HG03558 (cell line): Measurements from ENCODE around the gene PRKD2.

Experiments used
- ATAC-seq: cut with Tn5 transposase; IDR thresholded peaks from one replicate; pipeline ENCODE4 v1.9.1; 2021; ENCODE audit warnings: moderate number of reproducible peaks; ENCODE audit not compliant: unreplicated experiment; ENCODE audit errors: extremely low read depth

PRKD2 gene

GRCh38 chr19:46674416-46675178 is 42.3 kb downstream of the PRKD2 start:
- ATAC-seq = no peak

- no peak for ATAC-seq
Observed at GRCh38 chr19:46670813-46671212, 46.1 kb downstream of the PRKD2 start.

GRCh38 chr19:46668662-46669061 is 48.3 kb downstream of the PRKD2 start:
- no peak for ATAC-seq

DNA sequence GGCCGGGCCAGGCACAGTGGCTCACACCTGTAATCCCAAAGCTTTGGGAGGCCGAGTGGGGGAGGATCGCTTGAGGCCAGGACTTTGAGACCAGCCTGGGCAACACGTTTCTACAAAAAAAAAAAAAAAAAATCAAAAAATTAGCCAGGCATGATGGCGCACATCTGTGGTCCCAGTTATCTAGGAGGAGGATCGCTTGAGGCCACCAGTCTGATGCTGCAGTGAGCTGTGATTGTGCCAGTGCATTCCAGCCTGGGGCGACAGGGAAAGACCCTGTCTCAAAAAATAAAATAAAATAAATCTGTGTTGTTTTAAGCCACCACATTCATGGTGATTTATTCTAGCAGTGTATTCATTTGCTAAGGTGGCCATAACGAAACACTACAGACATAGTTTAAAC is 51.8 kb downstream of the PRKD2 start:
- ATAC-seq = no peak

GRCh38 chr19:46661735-46662592 is 55.0 kb downstream of the PRKD2 start:
- no peak for ATAC-seq

- peak; percentile 86 for ATAC-seq
Observed at GRCh38 chr19:46661020-46661731, 55.7 kb downstream of the PRKD2 start, which contains the start of gene DACT3. Gene DACT3 (minus strand): TSS chr19:46661182. CDS start chr19:46661064, 118 bp downstream.

DNA sequence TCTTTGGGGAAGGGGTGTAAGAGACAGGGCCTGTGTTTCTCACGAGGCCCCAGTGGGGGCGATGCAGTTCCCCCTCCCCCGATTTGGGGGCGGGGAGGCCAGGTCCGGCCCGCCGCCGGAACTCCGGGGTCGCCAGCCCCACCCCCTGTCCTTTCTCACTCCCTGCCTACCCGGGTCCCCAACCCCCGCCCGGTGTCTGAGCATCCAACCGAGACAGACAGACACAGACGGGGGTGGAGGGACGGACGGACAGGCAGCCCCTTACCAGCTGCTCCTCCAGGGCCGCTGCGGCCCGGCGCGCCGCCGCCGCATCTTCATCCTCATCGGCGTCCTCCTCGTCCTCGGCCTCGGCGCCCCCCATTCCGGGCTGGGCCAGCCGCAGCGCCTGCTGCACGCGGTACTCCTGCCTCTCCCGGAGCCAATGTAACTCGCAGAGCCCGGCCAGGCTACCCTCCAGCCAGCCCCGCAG is 56.3 kb downstream of the PRKD2 start:
- ATAC-seq = no peak

GRCh38 chr19:46660008-46660517 is 56.9 kb downstream of the PRKD2 start:
- no peak for ATAC-seq

DNA sequence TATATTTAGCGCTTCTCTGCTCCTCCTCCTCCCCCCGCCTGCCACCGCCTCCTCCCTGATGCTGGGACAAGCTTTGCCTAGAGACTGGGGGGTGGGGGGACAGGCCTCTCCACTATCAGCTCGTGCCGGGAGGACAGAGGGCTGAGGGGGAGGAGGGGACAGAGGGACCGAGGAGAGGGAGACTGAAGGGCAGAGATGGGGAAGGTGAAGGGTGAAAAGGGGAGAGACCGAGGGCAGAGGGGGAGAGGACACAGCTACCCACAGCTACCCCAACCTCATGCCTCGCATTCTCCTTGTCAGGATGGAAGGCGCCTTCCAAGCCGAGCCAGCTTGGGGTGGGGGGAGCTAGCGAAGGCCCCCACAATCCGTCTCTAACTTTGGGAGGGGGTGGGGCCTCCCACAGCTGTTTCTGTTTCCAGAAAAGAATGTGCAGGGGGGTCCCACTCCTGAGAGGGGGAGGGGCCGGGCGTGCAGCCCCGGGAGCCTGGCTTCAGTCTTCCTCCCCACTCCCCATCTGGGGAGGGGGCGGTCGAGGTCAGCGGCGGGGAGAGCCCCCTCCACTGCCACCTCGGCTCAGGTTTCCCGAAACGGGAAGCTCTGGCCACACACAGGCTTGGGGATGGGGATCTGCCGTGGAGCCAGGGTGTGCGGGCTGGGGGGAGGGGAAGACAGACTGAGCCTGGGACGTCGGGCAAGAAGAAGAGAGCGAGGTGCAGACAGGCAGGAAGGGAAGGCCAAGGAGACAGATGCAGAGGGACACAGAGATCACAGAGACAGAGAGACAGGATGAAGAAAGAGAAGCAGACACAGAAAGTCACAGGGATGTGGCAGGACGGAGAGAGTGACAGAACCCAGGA is 57.5 kb downstream of the PRKD2 start:
- ATAC-seq = no peak

GRCh38 chr19:46656541-46656940 is 60.4 kb downstream of the PRKD2 start:
- no peak for ATAC-seq

DNA sequence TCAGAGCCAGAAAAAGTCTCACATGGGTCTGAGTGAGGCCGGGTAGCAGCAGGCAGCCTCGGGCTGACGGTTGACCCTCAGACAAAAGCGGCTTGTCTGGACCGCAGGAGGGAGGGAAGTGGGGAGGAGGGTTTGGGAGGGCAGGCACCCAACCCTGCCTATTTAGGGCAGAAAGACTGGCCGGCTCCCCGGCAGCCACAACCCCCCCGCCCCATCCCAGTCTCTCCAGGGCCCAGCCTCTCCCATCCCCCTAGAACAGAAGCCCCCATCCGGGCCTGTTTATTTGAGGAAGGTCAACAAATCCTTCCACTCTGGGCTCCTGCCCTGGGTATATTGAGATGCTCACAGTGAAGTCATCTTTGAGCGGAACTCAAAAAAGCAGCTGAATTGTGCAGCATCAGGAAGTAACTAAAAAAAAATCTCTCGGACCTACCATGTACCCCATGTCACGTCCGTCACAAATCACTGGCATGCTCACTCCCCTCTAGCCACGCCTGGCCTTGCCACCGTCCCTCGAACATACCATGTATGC is 62.2 kb downstream of the PRKD2 start:
- no peak for ATAC-seq

DNA sequence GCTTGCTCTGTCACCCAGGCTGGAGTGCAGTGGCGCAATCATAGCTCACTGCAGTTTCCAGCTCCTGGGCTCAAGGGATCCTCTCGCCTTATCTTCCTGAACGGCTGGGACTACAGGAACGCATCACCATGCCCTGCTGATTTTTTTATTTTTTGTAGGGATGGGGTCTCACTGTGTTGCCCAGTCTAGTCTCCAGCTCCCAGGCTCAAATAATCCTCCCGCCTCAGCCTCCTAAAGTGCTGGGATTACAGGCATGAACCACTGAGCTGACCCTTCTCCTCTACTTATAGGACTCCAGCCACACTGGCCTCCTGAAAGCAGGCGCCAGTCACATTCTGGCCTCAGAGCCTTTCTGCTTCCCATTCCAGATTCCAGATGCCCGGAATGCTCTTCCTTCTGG is 66.5 kb downstream of the PRKD2 start:
- no peak for ATAC-seq

GRCh38 chr19:46648961-46649960 is 67.7 kb downstream of the PRKD2 start:
- no peak for ATAC-seq

GRCh38 chr19:46648060-46648960 is 68.6 kb downstream of the PRKD2 start:
- ATAC-seq = no peak

- ATAC-seq = no peak
Observed at GRCh38 chr19:46646402-46646801, 70.5 kb downstream of the PRKD2 start.

DNA sequence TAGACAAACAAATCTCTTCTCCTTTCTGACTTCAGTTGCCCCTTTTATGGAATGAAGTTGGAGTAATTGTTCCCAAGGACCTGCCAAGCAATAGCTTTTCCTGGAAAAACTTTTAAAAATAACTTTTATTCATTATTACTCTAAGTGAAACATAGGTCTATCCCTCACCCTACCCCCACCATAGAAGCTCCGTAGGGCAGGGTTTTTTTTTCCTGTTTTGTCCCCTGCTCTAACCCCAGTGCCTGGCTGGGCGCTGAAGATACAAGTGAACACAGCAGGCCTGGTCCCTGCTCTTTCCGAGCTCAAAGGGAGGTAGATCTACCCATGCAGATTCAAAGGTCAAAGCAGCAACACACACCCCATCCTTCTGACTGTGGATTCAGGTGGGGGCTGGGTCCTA is 72.2 kb downstream of the PRKD2 start:
- no peak for ATAC-seq

DNA sequence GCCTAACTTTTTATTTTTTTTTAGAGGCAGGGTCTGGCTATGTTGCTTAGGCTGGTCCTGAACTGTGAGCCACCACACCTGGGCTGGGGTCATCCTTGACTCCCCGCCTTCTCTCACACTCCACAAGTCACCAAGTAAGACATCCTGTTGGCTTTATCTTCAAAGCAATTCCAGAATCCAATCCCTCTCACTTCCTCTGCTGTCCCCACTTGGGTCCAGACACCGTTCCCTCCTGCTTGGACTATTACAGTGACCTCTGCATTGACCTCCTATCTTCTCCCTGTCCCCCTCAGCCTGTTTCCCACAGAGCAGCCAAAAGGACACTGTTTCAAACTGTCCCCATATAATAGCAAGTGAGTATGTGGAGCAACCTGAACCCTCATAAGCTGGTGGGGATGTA is 76.3 kb downstream of the PRKD2 start:
- ATAC-seq = no peak
